HEK293 (cell line): Measurements from ENCODE around the gene C3orf52.

ENCODE experiments used
- CTCF ChIA-PET: fragments of 350-600 bp; formaldehyde crosslinking; extraction: SDS; loops from one replicate; lab custom pipeline; 2021; ENCODE audit warnings: antibody characterized with exemption; lab: Yijun Ruan, JAX
- POLR2A ChIA-PET: fragments of 300-600 bp; formaldehyde crosslinking; extraction: SDS; loops from one replicate; lab custom pipeline; 2020; ENCODE audit warnings: antibody characterized with exemption, inconsistent platforms; lab: Yijun Ruan, JAX
- H3K27ac ChIP-seq: fragments of 200-500 bp; sonication (Bioruptor generic); 2 replicates; pipeline ENCODE4 v1.5.1; 2014; ENCODE audit warnings: low read depth, low read length, control low read depth, inconsistent platforms; ENCODE audit errors: extremely low read depth
- H3K36me3 ChIP-seq, 2 experiments: fragments of 200-500 bp in 1 of 2; sonication (Bioruptor generic) in 1 of 2; 1 replicate in 1 of 2; 2 replicates in 1 of 2; pipeline ENCODE4 v1.5.1; 2014 to 2017; ENCODE audit warnings: inconsistent platforms in 2 of 2, low read length in 2 of 2; ENCODE audit not compliant: control insufficient read depth in 2 of 2, insufficient read depth in 1 of 2
- H3K4me1 ChIP-seq: fragments of 200-500 bp; sonication (Bioruptor generic); 2 replicates; pipeline ENCODE4 v1.5.1; 2014; ENCODE audit warnings: mild to moderate bottlenecking, low read length, inconsistent platforms; ENCODE audit not compliant: control insufficient read depth, insufficient read depth
- H3K4me3 ChIP-seq: 2 replicates; pipeline ENCODE4 v1.5.1; 2011; ENCODE audit warnings: low read depth, mild to moderate bottlenecking, control low read depth, low read length, moderate library complexity
- H3K9me3 ChIP-seq: fragments of 200-500 bp; sonication (Bioruptor generic); 2 replicates; pipeline ENCODE4 v1.5.1; 2014; ENCODE audit warnings: low read depth, low read length, inconsistent platforms; ENCODE audit not compliant: control insufficient read depth, insufficient read depth
- GFI1B ChIP-seq: fragments of 450-650 bp; formaldehyde crosslinking; IDR thresholded peaks from 2 replicates; pipeline ENCODE4 v1.5.1; 2016; ENCODE audit warnings: missing biosample characterization, missing genetic modification characterization
- GLIS1 ChIP-seq: fragments of 450-650 bp; formaldehyde crosslinking; IDR thresholded peaks from 2 replicates; pipeline ENCODE4 v1.5.1; 2016; ENCODE audit warnings: missing biosample characterization, missing genetic modification characterization
- KLF17 ChIP-seq: fragments of 450-650 bp; formaldehyde crosslinking; IDR thresholded peaks from 2 replicates; pipeline ENCODE4 v1.5.1; 2016; ENCODE audit warnings: missing biosample characterization, missing genetic modification characterization
- KLF9 ChIP-seq: fragments of 450-650 bp; formaldehyde crosslinking; IDR thresholded peaks from 2 replicates; pipeline ENCODE4 v1.5.1; 2016; ENCODE audit warnings: missing biosample characterization, missing genetic modification characterization, low read depth
- OSR2 ChIP-seq: fragments of 450-650 bp; formaldehyde crosslinking; IDR thresholded peaks from 2 replicates; pipeline ENCODE4 v1.5.1; 2016; ENCODE audit warnings: missing biosample characterization, missing genetic modification characterization
- PRDM2 ChIP-seq: fragments of 450-650 bp; formaldehyde crosslinking; IDR thresholded peaks from 2 replicates; pipeline ENCODE4 v1.5.1; 2016; ENCODE audit warnings: missing biosample characterization, missing genetic modification characterization, borderline replicate concordance
- SP3 ChIP-seq: fragments of 450-650 bp; formaldehyde crosslinking; IDR thresholded peaks from 2 replicates; pipeline ENCODE4 v1.5.1; 2016; ENCODE audit warnings: missing biosample characterization, missing genetic modification characterization
- YY2 ChIP-seq: fragments of 450-650 bp; formaldehyde crosslinking; IDR thresholded peaks from 2 replicates; pipeline ENCODE4 v1.5.1; 2016; ENCODE audit warnings: missing biosample characterization, missing genetic modification characterization
- ZEB2 ChIP-seq: fragments of 450-650 bp; formaldehyde crosslinking; IDR thresholded peaks from 2 replicates; pipeline ENCODE4 v1.5.1; 2016; ENCODE audit warnings: missing biosample characterization, missing genetic modification characterization
- ZNF138 ChIP-seq: fragments of 450-650 bp; formaldehyde crosslinking; IDR thresholded peaks from 2 replicates; pipeline ENCODE4 v1.5.1; 2016; ENCODE audit warnings: missing biosample characterization, missing genetic modification characterization, borderline replicate concordance
- ZNF148 ChIP-seq: fragments of 450-650 bp; formaldehyde crosslinking; IDR thresholded peaks from 2 replicates; pipeline ENCODE4 v1.5.0; 2017; ENCODE audit warnings: missing biosample characterization, missing genetic modification characterization, borderline replicate concordance
- ZNF175 ChIP-seq: fragments of 450-650 bp; formaldehyde crosslinking; IDR thresholded peaks from 2 replicates; pipeline ENCODE4 v1.5.1; 2016; ENCODE audit warnings: missing biosample characterization, missing genetic modification characterization
- ZNF248 ChIP-seq: fragments of 450-650 bp; formaldehyde crosslinking; IDR thresholded peaks from 2 replicates; pipeline ENCODE4 v1.5.1; 2017; ENCODE audit warnings: missing biosample characterization, missing genetic modification characterization
- ZNF350 ChIP-seq: fragments of 450-650 bp; formaldehyde crosslinking; IDR thresholded peaks from 2 replicates; pipeline ENCODE4 v1.5.0; 2017; ENCODE audit warnings: missing biosample characterization, mild to moderate bottlenecking, missing genetic modification characterization
- ZNF362 ChIP-seq: fragments of 450-650 bp; formaldehyde crosslinking; IDR thresholded peaks from 2 replicates; pipeline ENCODE4 v1.5.1; 2016; ENCODE audit warnings: missing biosample characterization, missing genetic modification characterization
- ZNF48 ChIP-seq: fragments of 450-650 bp; formaldehyde crosslinking; IDR thresholded peaks from 2 replicates; pipeline ENCODE4 v1.5.1; 2016; ENCODE audit warnings: missing biosample characterization, missing genetic modification characterization
- ZNF488 ChIP-seq: fragments of 450-650 bp; formaldehyde crosslinking; IDR thresholded peaks from 2 replicates; pipeline ENCODE4 v1.5.1; 2016; ENCODE audit warnings: missing biosample characterization, missing genetic modification characterization
- ZNF571 ChIP-seq: fragments of 450-650 bp; formaldehyde crosslinking; IDR thresholded peaks from 2 replicates; pipeline ENCODE4 v1.5.0; 2017; ENCODE audit warnings: missing biosample characterization, missing genetic modification characterization
- ZNF596 ChIP-seq: fragments of 450-650 bp; IDR thresholded peaks from 2 replicates; pipeline ENCODE4 v1.5.0; 2018; ENCODE audit warnings: missing biosample characterization, mild to moderate bottlenecking, missing genetic modification characterization, moderate library complexity
- ZNF639 ChIP-seq: fragments of 450-650 bp; formaldehyde crosslinking; IDR thresholded peaks from 2 replicates; pipeline ENCODE4 v1.5.1; 2016; ENCODE audit warnings: missing biosample characterization, missing genetic modification characterization
- ZNF658 ChIP-seq: fragments of 450-650 bp; formaldehyde crosslinking; IDR thresholded peaks from 2 replicates; pipeline ENCODE4; 2016; ENCODE audit warnings: missing biosample characterization, missing genetic modification characterization
- ZNF768 ChIP-seq: fragments of 450-650 bp; formaldehyde crosslinking; IDR thresholded peaks from 2 replicates; pipeline ENCODE4 v1.5.1; 2018; ENCODE audit warnings: missing biosample characterization, mild to moderate bottlenecking, missing genetic modification characterization
- ZNF776 ChIP-seq: fragments of 450-650 bp; formaldehyde crosslinking; IDR thresholded peaks from 2 replicates; pipeline ENCODE4 v1.5.0; 2017; ENCODE audit warnings: missing biosample characterization, missing genetic modification characterization, borderline replicate concordance
- ZNF792 ChIP-seq: fragments of 450-650 bp; formaldehyde crosslinking; IDR thresholded peaks from 2 replicates; pipeline ENCODE4 v1.5.1; 2016; ENCODE audit warnings: missing biosample characterization, missing genetic modification characterization

C3orf52 gene

GRCh38 chr3:112143689-112144088, 57.5 kb downstream of the C3orf52 start (continued):
- no peak for TF ChIP-seq ZNF639 (tag by site-specific recombination)
- TF ChIP-seq ZNF350 (tag by site-specific recombination) = no peak
- no peak for TF ChIP-seq GLIS1 (tag by site-specific recombination)
- TF ChIP-seq ZNF248 (tag by site-specific recombination) = no peak
- no peak for TF ChIP-seq ZNF768
- no peak for TF ChIP-seq ZNF658
- no peak for TF ChIP-seq ZNF175
- no peak for TF ChIP-seq ZEB2 (tag by site-specific recombination)
- no peak for TF ChIP-seq ZNF596
- no peak for TF ChIP-seq ZNF776 (tag by site-specific recombination)
- TF ChIP-seq KLF17 (tag by site-specific recombination) = no peak

- CTCF ChIA-PET = interaction anchor here (1.6 kb wide), 2 partner anchors 11 to 13 kb away, joined by 3 to 6 read pairs; no protein-coding TSS in a partner anchor
- H3K27ac ChIP-seq = no peak overlapping the region
- H3K36me3 ChIP-seq = no peaks in the 10 kb centered on the region
- no peaks in the 10 kb centered on the region; the same call in 1 of the 2 replicates for H3K4me1 ChIP-seq
- no peak overlapping the region for H3K4me3 ChIP-seq
- POLR2A ChIA-PET = no interaction called here
- H3K9me3 ChIP-seq = no peaks in the 10 kb centered on the region
- TF ChIP-seq SP3 (no peak), ZNF792 (no peak), ZNF138 (tag by site-specific recombination) (no peak), ZNF571 (tag by site-specific recombination) (no peak), PRDM2 (tag by site-specific recombination) (no peak), ZNF148 (tag by site-specific recombination) (no peak), ZNF639 (tag by site-specific recombination) (no peak), ZNF362 (tag by site-specific recombination) (no peak), ZNF488 (tag by site-specific recombination) (no peak), ZNF596 (no peak), KLF9 (tag by site-specific recombination) (no peak), ZNF48 (no peak), YY2 (tag by site-specific recombination) (no peak), OSR2 (tag by site-specific recombination) (no peak), GFI1B (no peak)
Measured at GRCh38 chr3:112149136-112149535, 62.9 kb downstream of the C3orf52 start.
